Mesendoderm (in vitro differentiated cells): ENCODE data around the gene DRD1. TPM values are rescaled to one million over a fixed set of nuclear protein-coding genes. Genes with fewer than 3 reads are reported as not detected.

Source experiments
- DNase-seq: peaks from one replicate; pipeline ENCODE4 v3.0.0; 2013
- H2AK5ac ChIP-seq: 2 replicates; pipeline ENCODE4 v1.6.1; 2013; ENCODE audit warnings: low read length, inconsistent platforms
- H2BK120ac ChIP-seq: 2 replicates; pipeline ENCODE4 v1.6.1; 2013; ENCODE audit warnings: low read depth, mild to moderate bottlenecking, low read length, moderate library complexity, mixed read lengths
- H2BK15ac ChIP-seq: replicated peaks from 2 replicates; pipeline ENCODE4 v1.6.1; 2013; ENCODE audit warnings: low read depth, mild to moderate bottlenecking, moderate library complexity
- H2BK5ac ChIP-seq: 2 replicates; pipeline ENCODE4 v1.6.1; 2013; ENCODE audit warnings: low read length, inconsistent platforms
- H3K18ac ChIP-seq: 2 replicates; pipeline ENCODE4 v1.6.1; 2013; ENCODE audit warnings: mild to moderate bottlenecking, low read length, mixed read lengths
- H3K23ac ChIP-seq: one replicate; pipeline ENCODE4 v1.6.1; 2013; ENCODE audit warnings: low read length
- H3K27ac ChIP-seq: 2 replicates; pipeline ENCODE4 v1.5.1; 2013; ENCODE audit warnings: low read depth, mild to moderate bottlenecking, inconsistent platforms, low read length, moderate library complexity
- H3K27me3 ChIP-seq: 2 replicates; pipeline ENCODE4 v1.6.1; 2013; ENCODE audit warnings: low read length, control low read depth, mild to moderate bottlenecking, inconsistent platforms; ENCODE audit not compliant: insufficient read depth, poor library complexity
- H3K36me3 ChIP-seq: 2 replicates; pipeline ENCODE4 v1.6.1; 2013; ENCODE audit warnings: low read length, inconsistent platforms; ENCODE audit not compliant: control insufficient read depth, insufficient read depth
- H3K4ac ChIP-seq: one replicate; pipeline ENCODE4 v1.6.1; 2013; ENCODE audit warnings: low read depth, mild to moderate bottlenecking, low read length, moderate library complexity
- H3K4me1 ChIP-seq: 2 replicates; pipeline ENCODE4 v1.6.1; 2013; ENCODE audit warnings: low read depth, low read length, inconsistent platforms; ENCODE audit not compliant: control insufficient read depth
- H3K4me2 ChIP-seq: 2 replicates; pipeline ENCODE4 v1.6.1; 2013; ENCODE audit warnings: low read length
- H3K4me3 ChIP-seq: 2 replicates; pipeline ENCODE4 v1.5.1; 2013; ENCODE audit warnings: mild to moderate bottlenecking, low read length
- H3K56ac ChIP-seq: one replicate; pipeline ENCODE4 v1.6.1; 2013; ENCODE audit warnings: low read length
- H3K79me1 ChIP-seq: 2 replicates; pipeline ENCODE4 v1.6.1; 2013; ENCODE audit warnings: low read length, inconsistent platforms
- H3K79me2 ChIP-seq: 2 replicates; pipeline ENCODE4 v1.6.1; 2013; ENCODE audit warnings: mild to moderate bottlenecking, low read length; ENCODE audit not compliant: control insufficient read depth, insufficient read depth
- H3K9ac ChIP-seq: 2 replicates; pipeline ENCODE4 v1.6.1; 2013; ENCODE audit warnings: low read length, inconsistent platforms
- H4K5ac ChIP-seq: one replicate; pipeline ENCODE4 v1.6.1; 2013; ENCODE audit warnings: low read length
- H4K8ac ChIP-seq: one replicate; pipeline ENCODE4 v1.6.1; 2013; ENCODE audit warnings: low read depth, mild to moderate bottlenecking, control low read depth, low read length, moderate library complexity
- WGBS: extraction: QIAGEN DNeasy Blood & Tissue Kit; methylation state at CpG from one replicate; pipeline ENCODE4 v1.1.7; 2013; ENCODE audit warnings: low lambda C conversion rate, missing lambda C conversion rate; ENCODE audit not compliant: insufficient coverage; ENCODE audit errors: extremely low coverage; 5-methylcytosine and 5-hydroxymethylcytosine counted together
- polyA plus RNA-seq, 2 experiments: library from polyadenylated mRNA; stranded (reverse); fragments of 200-250 nt; gene quantifications; one replicate each; pipeline ENCODE4 v1.2.3, GENCODE V29; 2013

The DRD1 gene
- polyA plus RNA-seq (2013, experiment 1 of 2): 0.60 TPM
- 0.57 TPM for polyA plus RNA-seq (2013, experiment 2 of 2)

DNA sequence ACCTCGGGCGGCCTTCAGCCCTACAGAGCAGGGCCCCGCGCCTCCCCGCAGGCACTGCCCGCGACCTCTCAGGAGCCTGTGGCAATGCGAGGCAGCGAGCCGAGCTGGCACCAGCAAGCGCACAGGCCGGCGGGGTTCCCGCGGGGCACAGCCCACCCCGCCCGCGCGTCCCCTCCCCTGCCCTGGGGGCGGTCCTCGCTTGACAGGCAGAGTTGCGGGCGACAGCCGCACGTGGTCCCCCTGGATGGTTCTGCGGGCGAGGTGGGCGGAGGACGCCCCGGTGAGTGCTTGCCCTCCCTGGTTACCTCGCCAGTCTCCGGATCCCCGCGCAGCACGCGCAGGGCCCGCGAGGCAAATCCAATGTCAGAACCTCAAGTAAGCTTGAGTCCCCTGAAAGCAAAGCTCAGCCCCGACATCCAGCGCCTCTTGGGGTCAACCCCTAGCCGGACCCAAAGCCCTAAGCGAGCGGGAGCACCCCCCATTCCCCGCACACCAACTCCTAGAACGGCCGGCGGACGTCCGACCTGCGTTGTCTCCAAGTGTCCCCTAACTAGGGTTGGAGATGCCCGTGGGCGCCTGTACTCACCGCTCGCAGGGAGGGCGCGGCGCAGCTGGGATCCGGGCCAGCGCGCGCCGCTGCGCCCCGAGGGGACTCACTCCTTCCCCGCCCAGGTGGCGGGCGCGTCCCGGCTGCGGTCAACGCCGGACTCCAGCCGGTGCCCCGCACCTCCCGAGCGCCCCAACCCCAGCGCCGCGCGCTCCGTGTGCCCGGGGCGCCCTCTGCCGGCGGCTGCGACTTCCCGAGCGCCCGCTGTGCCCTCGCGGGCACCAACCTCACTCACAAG, at the start of gene DRD1:
DRD1 (minus strand) TSS at position 123 of the 845 bp plus-strand sequence. CDS start 1,083 bp downstream, outside the sequence.
- Histone ChIP-seq H3K4me2 (peak within 1 kb of the TSS; percentile 71), H2BK15ac (no peak within 1 kb of the TSS), H3K56ac (peak within 1 kb of the TSS; percentile 70), H3K36me3 (no peaks in the 10 kb centered on the region), H2AK5ac (no peak within 1 kb of the TSS), H4K5ac (no peak within 1 kb of the TSS), H2BK5ac (no peak within 1 kb of the TSS), H3K4me3 (peak within 1 kb of the TSS; percentile 28), H3K23ac (peak within 1 kb of the TSS; percentile 86), H2BK120ac (no peak within 1 kb of the TSS), H3K27ac (no peak within 1 kb of the TSS), H4K8ac (no peak within 1 kb of the TSS), H3K9ac (peak within 1 kb of the TSS; percentile 22), H3K18ac (no peak within 1 kb of the TSS), H3K79me2 (no peaks in the 10 kb centered on the region), H3K4me1 (peaks cover 4% of the 10 kb centered on the region), H3K79me1 (no peaks in the 10 kb centered on the region), H3K27me3 (peaks cover 6% of the 10 kb centered on the region), H3K4ac (no peak within 1 kb of the TSS)
- DNase-seq: peak; percentile 60
- WGBS: no CpG with 5 or more reads among the region's 91 CpGs

DNA sequence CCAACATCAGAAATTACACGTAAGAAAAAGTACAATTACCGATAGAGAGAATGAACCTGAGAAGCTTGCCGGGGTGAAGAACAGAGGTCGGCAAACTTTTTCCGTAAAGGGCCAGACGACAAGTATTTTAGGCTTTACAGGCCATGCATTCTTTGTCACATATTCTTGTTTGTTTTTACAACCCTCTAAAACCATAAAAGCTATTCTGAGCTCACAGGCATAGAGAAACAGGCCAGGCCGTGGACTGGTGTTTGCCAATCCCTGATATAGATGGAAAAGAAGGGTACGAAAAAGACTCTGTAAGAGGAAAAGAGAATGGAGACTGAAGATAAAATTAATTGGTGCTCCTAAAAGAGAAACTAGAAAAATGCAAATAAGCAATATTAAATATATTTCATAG, 49.7 kb upstream of the DRD1 start:
- no CpG with 5 or more reads among the region's 8 CpGs for WGBS
- H4K8ac ChIP-seq: no peak overlapping the region
- no peak overlapping the region for H3K27ac ChIP-seq
- no peak overlapping the region for H2BK120ac ChIP-seq
- peaks cover 18% of the 10 kb centered on the region for H3K79me2 ChIP-seq
- no peak overlapping the region for H3K23ac ChIP-seq
- no peak overlapping the region for H2BK5ac ChIP-seq
- no peaks in the 10 kb centered on the region for H3K27me3 ChIP-seq
- no peak overlapping the region for H3K9ac ChIP-seq
- H2AK5ac ChIP-seq: no peak overlapping the region
- H4K5ac ChIP-seq: no peak overlapping the region
- H3K18ac ChIP-seq: no peak overlapping the region
- no peak for DNase-seq
- H3K79me1 ChIP-seq: peaks cover 10% of the 10 kb centered on the region
- peaks cover 3% of the 10 kb centered on the region for H3K36me3 ChIP-seq
- H3K4me2 ChIP-seq: no peak overlapping the region
- H3K4me1 ChIP-seq: no peaks in the 10 kb centered on the region
- no peak overlapping the region for H3K4ac ChIP-seq
- no peak overlapping the region for H2BK15ac ChIP-seq
- no peak overlapping the region for H3K56ac ChIP-seq
- H3K4me3 ChIP-seq: no peak overlapping the region

DNA sequence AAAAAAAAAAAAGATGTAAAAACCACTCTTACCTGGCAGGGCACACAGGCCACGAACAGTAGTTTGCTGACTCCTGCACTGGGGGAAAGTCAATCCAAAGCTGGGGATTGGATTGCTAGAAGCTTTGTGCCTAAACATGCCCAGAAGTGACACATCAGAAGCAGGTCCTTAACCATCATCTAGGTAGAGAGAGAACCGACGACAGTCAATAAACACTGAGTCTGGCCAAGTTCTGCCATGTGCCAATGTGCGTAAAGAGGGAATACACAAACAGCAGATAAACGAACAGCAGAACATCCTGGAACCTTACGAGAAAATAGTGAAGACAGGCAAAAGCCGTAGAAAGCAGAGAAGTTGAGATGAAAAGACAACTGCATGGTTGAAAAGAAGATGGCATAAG, 49.3 kb upstream of the DRD1 start:
- Histone ChIP-seq H2BK15ac (no peak overlapping the region), H3K23ac (no peak overlapping the region), H3K56ac (no peak overlapping the region), H3K27me3 (no peaks in the 10 kb centered on the region), H3K18ac (no peak overlapping the region), H3K27ac (no peak overlapping the region), H3K4ac (no peak overlapping the region), H4K8ac (no peak overlapping the region), H4K5ac (no peak overlapping the region), H3K9ac (no peak overlapping the region), H3K79me1 (peaks cover 12% of the 10 kb centered on the region), H3K4me1 (no peaks in the 10 kb centered on the region), H2BK120ac (no peak overlapping the region), H3K4me3 (no peak overlapping the region), H3K79me2 (peaks cover 22% of the 10 kb centered on the region), H3K36me3 (peaks cover 3% of the 10 kb centered on the region), H3K4me2 (no peak overlapping the region), H2AK5ac (no peak overlapping the region), H2BK5ac (no peak overlapping the region)
- WGBS: no CpG with 5 or more reads among the region's 7 CpGs
- DNase-seq: no peak

DNA sequence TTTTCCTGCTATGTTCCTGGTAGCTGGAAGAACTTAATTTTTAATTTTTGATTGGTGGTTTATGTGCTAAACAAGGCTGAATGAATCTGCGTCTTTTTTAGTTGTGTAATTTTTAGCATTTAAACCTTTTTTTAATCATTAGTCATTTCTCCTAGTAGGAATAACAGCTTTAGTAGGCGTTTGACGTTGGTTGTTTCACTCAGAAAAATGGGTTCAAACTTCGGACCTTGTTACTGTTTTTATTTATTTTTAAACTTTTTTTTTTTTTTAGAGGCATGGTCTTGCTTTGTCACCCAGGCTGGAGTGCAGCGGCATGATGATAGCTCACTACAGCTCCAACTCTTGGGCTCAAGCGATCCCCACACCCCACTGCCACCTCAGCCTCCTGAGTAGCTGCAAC, 47.2 kb upstream of the DRD1 start:
- Histone ChIP-seq H3K4me2 (no peak overlapping the region), H2BK15ac (no peak overlapping the region), H3K4ac (no peak overlapping the region), H3K4me3 (no peak overlapping the region), H4K5ac (no peak overlapping the region), H3K23ac (no peak overlapping the region), H3K79me1 (peaks cover 25% of the 10 kb centered on the region), H3K9ac (no peak overlapping the region), H3K36me3 (peaks cover 3% of the 10 kb centered on the region), H3K18ac (no peak overlapping the region), H3K27me3 (no peaks in the 10 kb centered on the region), H3K56ac (no peak overlapping the region), H4K8ac (no peak overlapping the region), H3K27ac (no peak overlapping the region), H2BK5ac (no peak overlapping the region), H2BK120ac (no peak overlapping the region), H3K4me1 (no peaks in the 10 kb centered on the region), H2AK5ac (no peak overlapping the region), H3K79me2 (peaks cover 38% of the 10 kb centered on the region)
- DNase-seq: no peak
- WGBS: no CpG with 5 or more reads among the region's 6 CpGs

DNA sequence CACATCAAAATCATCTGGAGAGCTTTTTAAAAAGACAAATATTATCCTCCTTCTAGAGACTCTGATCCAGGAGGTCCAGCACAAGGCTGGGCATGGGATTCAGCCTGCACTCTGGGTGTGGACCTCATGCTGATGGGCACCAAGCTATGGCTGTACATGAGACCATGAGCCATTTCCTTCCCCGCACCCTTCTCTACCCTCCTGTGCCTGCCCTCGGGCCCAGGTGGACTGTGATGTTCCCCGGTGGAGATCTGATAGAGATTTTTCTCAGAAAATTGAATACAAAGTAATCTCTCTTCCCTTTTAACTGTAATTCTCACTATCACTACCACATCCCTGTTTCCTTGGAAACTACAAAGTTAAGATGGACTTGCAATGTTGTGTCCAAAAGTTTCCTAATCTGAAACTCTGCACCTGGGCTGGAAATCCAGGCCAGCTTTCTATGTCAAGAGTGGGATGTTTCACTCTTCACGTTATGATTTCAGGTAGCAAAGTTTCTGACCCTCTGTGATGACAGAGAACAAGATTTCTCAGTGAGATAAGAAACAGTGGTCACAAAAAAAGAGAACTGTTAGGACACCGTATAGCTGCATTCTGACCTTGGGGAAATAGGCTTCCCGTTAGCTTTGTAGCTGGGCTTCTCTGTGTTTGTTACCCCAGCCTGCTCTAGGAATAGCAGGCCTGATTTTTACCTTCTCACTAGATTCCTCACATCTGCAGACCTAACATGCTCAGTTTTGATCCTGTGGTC, 45.9 kb upstream of the DRD1 start:
- H2BK5ac ChIP-seq: no peak overlapping the region
- no peak overlapping the region for H3K4me3 ChIP-seq
- no peak overlapping the region for H4K5ac ChIP-seq
- no peak overlapping the region for H3K4ac ChIP-seq
- H3K56ac ChIP-seq: no peak overlapping the region
- H3K4me2 ChIP-seq: no peak overlapping the region
- H3K79me2 ChIP-seq: peaks cover 51% of the 10 kb centered on the region
- H2AK5ac ChIP-seq: no peak overlapping the region
- no peaks in the 10 kb centered on the region for H3K27me3 ChIP-seq
- peaks cover 31% of the 10 kb centered on the region for H3K79me1 ChIP-seq
- no peak overlapping the region for H3K23ac ChIP-seq
- no peaks in the 10 kb centered on the region for H3K4me1 ChIP-seq
- H3K18ac ChIP-seq: no peak overlapping the region
- H3K9ac ChIP-seq: no peak overlapping the region
- peaks cover 3% of the 10 kb centered on the region for H3K36me3 ChIP-seq
- no CpG with 5 or more reads among the region's 6 CpGs for WGBS
- no peak overlapping the region for H3K27ac ChIP-seq
- no peak overlapping the region for H2BK15ac ChIP-seq
- H2BK120ac ChIP-seq: no peak overlapping the region
- no peak overlapping the region for H4K8ac ChIP-seq
- no peak for DNase-seq
